Measurements from ENCODE around the gene CSRP2. TPM values are rescaled to one million over a fixed set of nuclear protein-coding genes. Genes with fewer than 3 reads are reported as not detected.

Gene CSRP2
- total and polyA plus RNA-seq, 2 of the 13 experiments (the other 11 are each of a cell fraction or from before 2014, with no cell fraction given) = 7.2 to 8.0 TPM

DNA sequence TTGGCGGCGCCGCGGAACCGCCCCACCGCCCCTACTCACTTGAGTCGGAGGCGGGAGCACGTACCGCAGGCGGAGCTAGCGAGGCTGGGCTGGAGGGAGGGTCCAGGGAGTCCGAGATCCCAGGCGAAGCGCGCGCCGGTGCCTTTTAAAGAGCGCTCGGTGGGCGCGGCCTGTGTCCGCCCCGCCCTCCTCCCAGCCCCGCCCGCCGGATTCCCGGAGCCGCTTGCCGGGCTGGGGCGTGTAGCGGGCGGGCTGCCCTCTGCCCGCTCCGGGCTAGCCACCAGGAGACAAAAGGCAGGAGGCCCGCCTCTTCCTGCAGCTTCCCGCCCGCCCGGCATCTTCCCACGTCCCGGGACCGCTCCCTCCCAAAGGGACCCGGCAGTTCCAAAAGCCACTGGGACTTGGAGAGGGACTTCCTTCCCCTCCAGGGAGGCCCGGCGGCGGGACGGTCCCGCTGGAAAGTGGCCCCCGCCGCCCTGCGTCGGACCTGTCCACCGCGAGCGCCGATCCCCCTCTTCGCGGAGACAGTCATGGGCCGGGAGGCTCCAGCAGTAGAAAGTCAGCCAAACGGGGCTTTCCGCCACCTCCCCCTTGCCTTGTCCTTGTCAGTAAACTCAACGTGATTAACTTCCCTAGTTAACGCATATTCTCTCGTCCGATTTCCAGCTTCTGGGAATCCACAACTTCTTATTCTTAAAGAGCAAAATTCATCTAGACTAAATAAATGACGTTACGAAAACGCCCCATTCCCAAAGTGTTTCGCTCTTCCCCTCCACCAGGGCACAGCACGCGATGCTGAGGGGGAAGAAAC lies at the start of gene CSRP2 (continued):
- TF ChIP-seq, protein P1, sequence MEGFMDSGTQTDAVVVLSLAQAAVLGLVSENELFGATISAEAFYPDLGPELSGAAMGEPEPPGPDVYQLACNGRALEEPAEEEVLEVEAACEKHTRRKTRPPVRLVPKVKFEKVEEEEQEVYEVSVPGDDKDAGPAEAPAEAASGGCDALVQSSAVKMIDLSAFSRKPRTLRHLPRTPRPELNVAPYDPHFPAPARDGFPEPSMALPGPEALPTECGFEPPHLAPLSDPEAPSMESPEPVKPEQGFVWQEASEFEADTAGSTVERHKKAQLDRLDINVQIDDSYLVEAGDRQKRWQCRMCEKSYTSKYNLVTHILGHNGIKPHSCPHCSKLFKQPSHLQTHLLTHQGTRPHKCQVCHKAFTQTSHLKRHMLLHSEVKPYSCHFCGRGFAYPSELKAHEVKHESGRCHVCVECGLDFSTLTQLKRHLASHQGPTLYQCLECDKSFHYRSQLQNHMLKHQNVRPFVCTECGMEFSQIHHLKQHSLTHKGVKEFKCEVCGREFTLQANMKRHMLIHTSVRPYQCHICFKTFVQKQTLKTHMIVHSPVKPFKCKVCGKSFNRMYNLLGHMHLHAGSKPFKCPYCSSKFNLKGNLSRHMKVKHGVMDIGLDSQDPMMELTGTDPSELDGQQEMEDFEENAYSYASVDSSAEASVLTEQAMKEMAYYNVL (CRISPR knock-in tag; IDR thresholded peaks at IDR 0.05; ENCODE audit: borderline replicate concordance) = no peak
- TF ChIP-seq SIN3B (IDR thresholded peaks at IDR 0.05; ENCODE audit: low read length) (no peak), CENPX (CRISPR knock-in tag; IDR thresholded peaks at IDR 0.05) (no peak), LCORL (IDR thresholded peaks at IDR 0.05) (no peak), LCORL (CRISPR knock-in tag; IDR thresholded peaks at IDR 0.05) (no peak), MNT (IDR thresholded peaks at IDR 0.05) (no peak), MTF2 (CRISPR knock-in tag; IDR thresholded peaks at IDR 0.05; ENCODE audit: borderline replicate concordance) (no peak; the same call in 1 of the 2 replicates), POLR2A (IDR thresholded peaks at IDR 0.05; ENCODE audit: insufficient read depth in 1 of 2, low read depth in 2 of 2, low read length in 2 of 2) (peak in 1 of 2 experiments; percentile 75; a peak in 2 of 4 replicates), GTF2F1 (IDR thresholded peaks at IDR 0.05; ENCODE audit: low read length) (no peak), RORA (CRISPR knock-in tag; IDR thresholded peaks at IDR 0.05) (no peak), YEATS2 (CRISPR knock-in tag; IDR thresholded peaks at IDR 0.05; ENCODE audit: borderline replicate concordance) (no peak), RFX3 (CRISPR knock-in tag; IDR thresholded peaks at IDR 0.05) (no peak), TFE3 (CRISPR knock-in tag; IDR thresholded peaks at IDR 0.05) (no peak), FOXK1 (CRISPR knock-in tag; IDR thresholded peaks at IDR 0.05; ENCODE audit: borderline replicate concordance, low read depth) (no peak), ZNF747 (CRISPR knock-in tag; IDR thresholded peaks at IDR 0.05; ENCODE audit: borderline replicate concordance) (no peak), ZNF30 (CRISPR knock-in tag; IDR thresholded peaks at IDR 0.05) (no peak)
- TF ChIP-seq, protein P2, sequence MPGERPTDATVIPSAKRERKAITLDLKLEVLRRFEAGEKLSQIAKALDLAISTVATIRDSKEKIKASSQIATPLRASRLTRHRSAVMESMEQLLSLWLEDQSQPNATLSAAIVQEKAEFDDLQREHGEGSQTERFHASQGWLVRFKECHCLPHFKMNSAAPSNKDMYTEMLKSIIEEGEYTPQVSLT (CRISPR knock-in tag; IDR thresholded peaks at IDR 0.05; ENCODE audit: borderline replicate concordance, low read depth) = no peak
- TF ChIP-seq, protein P3, sequence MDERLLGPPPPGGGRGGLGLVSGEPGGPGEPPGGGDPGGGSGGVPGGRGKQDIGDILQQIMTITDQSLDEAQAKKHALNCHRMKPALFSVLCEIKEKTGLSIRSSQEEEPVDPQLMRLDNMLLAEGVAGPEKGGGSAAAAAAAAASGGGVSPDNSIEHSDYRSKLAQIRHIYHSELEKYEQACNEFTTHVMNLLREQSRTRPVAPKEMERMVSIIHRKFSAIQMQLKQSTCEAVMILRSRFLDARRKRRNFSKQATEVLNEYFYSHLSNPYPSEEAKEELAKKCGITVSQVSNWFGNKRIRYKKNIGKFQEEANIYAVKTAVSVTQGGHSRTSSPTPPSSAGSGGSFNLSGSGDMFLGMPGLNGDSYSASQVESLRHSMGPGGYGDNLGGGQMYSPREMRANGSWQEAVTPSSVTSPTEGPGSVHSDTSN (CRISPR knock-in tag; IDR thresholded peaks at IDR 0.05) = no peak

All from HepG2 (cell line).